ENCODE results near the gene STK16. TPM values are rescaled to one million over a fixed set of nuclear protein-coding genes. Genes with fewer than 3 reads are reported as not detected.

Gene STK16
- total and polyA plus RNA-seq, 2 donors, result 21.4 to 55.1 TPM

DNA sequence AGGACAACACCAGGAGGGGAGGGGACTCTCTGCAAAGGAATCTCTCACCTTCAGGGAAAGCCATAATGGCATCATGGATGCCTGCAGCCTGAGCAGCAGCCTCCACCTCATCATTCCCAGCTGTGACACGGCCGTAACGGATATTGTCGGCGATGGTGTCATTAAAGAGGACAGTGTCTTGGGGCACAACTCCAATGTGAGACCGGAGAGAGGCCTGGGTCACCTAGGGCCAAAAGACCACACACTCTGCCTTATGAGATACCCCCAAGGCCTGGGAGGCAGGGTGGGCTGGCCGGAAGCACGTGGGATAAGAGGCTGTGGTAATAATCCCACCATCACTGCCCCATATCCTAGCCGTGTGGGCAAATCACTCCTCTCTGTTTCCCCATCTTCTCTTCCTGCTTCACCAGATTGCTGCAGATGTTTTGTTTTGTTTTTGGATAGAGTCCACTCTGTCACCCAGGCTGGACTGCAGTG lies 34.4 kb upstream of the STK16 start:
- Histone ChIP-seq H3K9me3 (ENCODE audit: control insufficient read depth in 2 of 2, insufficient read depth in 1 of 2, low read length in 1 of 2) (no peaks in the 10 kb centered on the region), H3K27me3 (ENCODE audit: control insufficient read depth in 2 of 2, insufficient read depth in 1 of 2, low read length in 1 of 2) (no peaks in the 10 kb centered on the region), H3K4me1 (ENCODE audit: control insufficient read depth in 2 of 2, insufficient read depth in 2 of 2, low read length in 2 of 2) (peaks cover 3 to 46% of the 10 kb centered on the region in 2 donors), H3K4me3 (ENCODE audit: low read length in 2 of 2) (no peak overlapping the region), H3K27ac (ENCODE audit: low read depth in 1 of 2, low read length in 1 of 2) (peak overlapping the region in 1 of 2 donors; percentile 43), H3K36me3 (ENCODE audit: control insufficient read depth in 2 of 2, insufficient read depth in 2 of 2, low read length in 1 of 2) (peaks cover 37 to 38% of the 10 kb centered on the region in 2 donors)
- 93% methylated on average over 9 of the region's 9 CpGs for WGBS
- DNase-seq (ENCODE audit: low read depth in 6 of 9, low spot score in 9 of 9), result no peak

DNA sequence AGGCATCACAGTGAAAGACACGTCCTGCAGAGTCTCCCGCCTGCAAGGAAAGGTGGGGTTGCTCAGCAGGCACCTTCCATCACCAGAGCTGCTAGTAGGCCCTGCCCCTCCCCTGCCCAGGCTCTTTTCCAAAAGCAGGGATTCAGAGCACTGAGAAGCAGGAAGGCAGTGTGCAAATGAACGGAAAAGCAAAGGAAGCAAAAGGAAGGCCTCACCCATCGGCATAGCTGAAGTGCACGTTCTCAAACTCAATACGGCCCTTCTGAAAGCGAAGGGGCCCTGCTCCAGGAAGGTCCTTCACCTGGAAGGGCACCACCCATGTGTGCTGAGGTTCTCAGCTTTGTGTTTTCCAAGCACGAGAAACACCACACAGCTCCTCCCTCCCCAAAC lies 32.3 kb upstream of the STK16 start:
- Histone ChIP-seq H3K4me1 (ENCODE audit: control insufficient read depth in 2 of 2, insufficient read depth in 2 of 2, low read length in 2 of 2) (peaks cover 6 to 39% of the 10 kb centered on the region in 2 donors), H3K9me3 (ENCODE audit: control insufficient read depth in 2 of 2, insufficient read depth in 1 of 2, low read length in 1 of 2) (peaks cover 0 to under 1% of the 10 kb centered on the region in 2 donors), H3K27ac (ENCODE audit: low read depth in 1 of 2, low read length in 1 of 2) (no peak overlapping the region), H3K27me3 (ENCODE audit: control insufficient read depth in 2 of 2, insufficient read depth in 1 of 2, low read length in 1 of 2) (peaks cover 0 to 5% of the 10 kb centered on the region in 2 donors), H3K36me3 (ENCODE audit: control insufficient read depth in 2 of 2, insufficient read depth in 2 of 2, low read length in 1 of 2) (peaks cover 32 to 34% of the 10 kb centered on the region in 2 donors), H3K4me3 (ENCODE audit: low read length in 2 of 2) (no peak overlapping the region)
- DNase-seq (ENCODE audit: low read depth in 6 of 9, low spot score in 9 of 9), result no peak
- whole genome bisulfite sequencing, result 99% methylated on average over 8 of the region's 8 CpGs

DNA sequence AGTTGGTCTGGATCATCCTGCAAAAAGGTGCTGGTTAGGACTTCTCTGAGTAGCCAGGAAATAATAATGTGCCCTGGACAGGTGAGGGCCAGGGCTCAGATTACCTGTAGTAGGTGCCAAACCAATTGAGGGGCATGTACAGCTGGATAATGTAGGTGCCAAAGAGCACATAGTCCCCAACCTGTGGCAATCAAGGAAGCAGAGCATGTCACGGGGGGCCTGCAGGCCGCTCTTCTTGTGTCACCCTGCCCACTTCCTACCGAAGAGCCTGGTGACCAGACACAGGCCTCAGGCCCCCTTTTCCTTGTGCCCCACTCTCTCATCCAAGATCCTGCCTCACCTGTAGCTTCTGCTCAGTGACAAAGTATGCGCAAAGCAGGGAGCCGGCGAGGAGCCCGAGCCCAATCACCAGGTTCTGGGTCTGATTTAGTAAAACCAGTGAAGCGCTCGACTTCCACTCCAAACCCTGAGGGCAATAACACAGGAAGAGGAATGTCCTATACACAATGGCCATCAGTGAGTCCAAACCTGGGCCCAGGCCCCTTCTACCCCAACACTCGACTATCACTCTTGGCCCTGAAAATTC lies 31.7 kb upstream of the STK16 start:
- Histone ChIP-seq H3K27me3 (ENCODE audit: control insufficient read depth in 2 of 2, insufficient read depth in 1 of 2, low read length in 1 of 2) (peaks cover 0 to 10% of the 10 kb centered on the region in 2 donors), H3K9me3 (ENCODE audit: control insufficient read depth in 2 of 2, insufficient read depth in 1 of 2, low read length in 1 of 2) (peaks cover 0 to 3% of the 10 kb centered on the region in 2 donors), H3K4me3 (ENCODE audit: low read length in 2 of 2) (no peak overlapping the region), H3K27ac (ENCODE audit: low read depth in 1 of 2, low read length in 1 of 2) (no peak overlapping the region), H3K4me1 (ENCODE audit: control insufficient read depth in 2 of 2, insufficient read depth in 2 of 2, low read length in 2 of 2) (peaks cover 11 to 39% of the 10 kb centered on the region in 2 donors), H3K36me3 (ENCODE audit: control insufficient read depth in 2 of 2, insufficient read depth in 2 of 2, low read length in 1 of 2) (peaks cover 27 to 29% of the 10 kb centered on the region in 2 donors)
- WGBS, result 97% methylated on average over 10 of the region's 10 CpGs
- DNase-seq (ENCODE audit: low read depth in 6 of 9, low spot score in 9 of 9), result no peak

DNA sequence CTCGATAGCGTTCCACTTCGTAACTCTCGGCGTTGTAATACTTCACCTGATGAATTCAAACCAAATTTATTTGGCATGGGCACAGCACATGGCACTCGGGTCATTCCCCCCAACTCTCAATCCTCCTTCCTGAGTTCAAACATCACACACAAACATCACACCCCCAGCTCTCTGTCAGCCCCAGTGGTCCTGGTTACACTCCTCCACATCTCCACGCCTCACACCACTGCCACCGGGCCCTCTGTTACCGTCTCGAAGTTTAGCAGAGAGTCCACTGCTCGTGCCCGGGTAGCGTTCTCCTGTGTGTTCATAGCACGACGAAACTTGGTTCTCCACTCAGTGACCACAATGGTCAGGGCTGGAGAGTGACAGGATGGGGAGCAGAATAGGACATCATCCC lies 31.1 kb upstream of the STK16 start:
- 97% methylated on average over 15 of the region's 15 CpGs for WGBS
- peaks cover 16 to 41% of the 10 kb centered on the region in 2 donors for H3K4me1 ChIP-seq (ENCODE audit: control insufficient read depth in 2 of 2, insufficient read depth in 2 of 2, low read length in 2 of 2)

DNA sequence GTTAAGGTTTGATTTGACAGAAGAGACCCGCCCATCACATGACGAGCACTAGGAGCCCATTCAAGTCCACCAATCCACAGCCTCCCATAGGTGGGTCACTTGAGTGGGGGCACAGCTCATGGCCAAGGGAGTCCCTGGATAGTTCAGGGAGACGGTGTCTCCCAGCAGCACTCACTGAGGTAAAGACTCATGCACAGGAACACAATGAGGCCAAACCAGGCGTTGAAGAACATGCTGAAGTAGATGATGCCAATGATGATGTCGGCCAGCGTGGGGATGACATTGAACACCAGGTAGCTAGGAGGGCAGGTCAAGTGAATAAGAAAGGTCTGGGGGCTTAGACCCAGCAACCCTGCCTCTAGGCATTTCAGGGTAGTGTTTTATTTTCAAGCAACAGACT lies 30.5 kb upstream of the STK16 start:
- Histone ChIP-seq H3K4me3 (ENCODE audit: low read length in 2 of 2) (no peak overlapping the region), H3K27me3 (ENCODE audit: control insufficient read depth in 2 of 2, insufficient read depth in 1 of 2, low read length in 1 of 2) (peaks cover 0 to 12% of the 10 kb centered on the region in 2 donors), H3K9me3 (ENCODE audit: control insufficient read depth in 2 of 2, insufficient read depth in 1 of 2, low read length in 1 of 2) (peaks cover 0 to 3% of the 10 kb centered on the region in 2 donors), H3K36me3 (ENCODE audit: control insufficient read depth in 2 of 2, insufficient read depth in 2 of 2, low read length in 1 of 2) (peaks cover 20% of the 10 kb centered on the region in 2 donors), H3K27ac (ENCODE audit: low read depth in 1 of 2, low read length in 1 of 2) (no peak overlapping the region), H3K4me1 (ENCODE audit: control insufficient read depth in 2 of 2, insufficient read depth in 2 of 2, low read length in 2 of 2) (peaks cover 18 to 39% of the 10 kb centered on the region in 2 donors)
- DNase-seq (ENCODE audit: low read depth in 6 of 9, low spot score in 9 of 9), result no peak
- WGBS, result 97% methylated on average over 6 of the region's 6 CpGs

More for the DNA sequence above, 31.1 kb upstream of the STK16 start:
- Histone ChIP-seq H3K27me3 (ENCODE audit: control insufficient read depth in 2 of 2, insufficient read depth in 1 of 2, low read length in 1 of 2) (peaks cover 0 to 12% of the 10 kb centered on the region in 2 donors), H3K9me3 (ENCODE audit: control insufficient read depth in 2 of 2, insufficient read depth in 1 of 2, low read length in 1 of 2) (peaks cover 0 to 3% of the 10 kb centered on the region in 2 donors), H3K27ac (ENCODE audit: low read depth in 1 of 2, low read length in 1 of 2) (no peak overlapping the region), H3K36me3 (ENCODE audit: control insufficient read depth in 2 of 2, insufficient read depth in 2 of 2, low read length in 1 of 2) (peaks cover 21 to 23% of the 10 kb centered on the region in 2 donors), H3K4me3 (ENCODE audit: low read length in 2 of 2) (no peak overlapping the region)
- DNase-seq (ENCODE audit: low read depth in 6 of 9, low spot score in 9 of 9), result no peak

DNA sequence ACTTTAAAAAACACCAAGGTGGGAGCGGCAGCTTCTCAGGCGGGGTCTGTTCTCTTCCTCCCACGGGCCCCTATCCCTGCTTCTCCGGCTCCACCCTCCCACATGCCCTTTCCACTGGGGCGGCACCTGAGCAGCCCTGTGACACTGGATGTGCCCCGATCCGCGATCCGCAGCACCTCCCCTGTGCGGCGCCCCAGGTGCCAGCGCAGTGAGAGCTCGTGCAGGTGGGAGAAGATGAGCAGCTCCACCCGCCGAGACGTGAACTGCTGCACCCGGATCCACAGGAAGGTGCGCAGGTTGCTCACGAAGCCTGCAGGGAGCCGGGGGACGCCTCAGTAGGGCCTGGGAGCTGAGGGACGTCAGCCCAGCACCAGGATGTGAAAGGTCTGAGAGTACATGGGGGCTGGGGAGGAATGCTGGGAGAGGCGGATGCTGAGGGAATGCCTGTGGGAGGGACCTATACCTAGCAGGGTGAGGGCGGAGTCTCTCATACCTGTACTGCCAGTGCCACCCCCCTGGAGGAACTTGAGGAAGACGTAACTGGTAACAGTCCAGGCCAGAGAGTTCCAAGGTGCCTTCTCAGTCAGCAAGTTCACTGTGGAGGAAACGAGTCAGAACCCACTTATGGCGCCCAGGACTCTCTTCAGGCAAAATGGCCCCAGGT lies 29.3 kb upstream of the STK16 start:
- peaks cover 0 to 3% of the 10 kb centered on the region in 2 donors for H3K9me3 ChIP-seq (ENCODE audit: control insufficient read depth in 2 of 2, insufficient read depth in 1 of 2, low read length in 1 of 2)
- H3K4me1 ChIP-seq (ENCODE audit: control insufficient read depth in 2 of 2, insufficient read depth in 2 of 2, low read length in 2 of 2), result peaks cover 18 to 27% of the 10 kb centered on the region in 2 donors
- 96% methylated on average over 27 of the region's 27 CpGs for WGBS
- H3K36me3 ChIP-seq (ENCODE audit: control insufficient read depth in 2 of 2, insufficient read depth in 2 of 2, low read length in 1 of 2), result peaks cover 22 to 23% of the 10 kb centered on the region in 2 donors
- DNase-seq (ENCODE audit: low read depth in 6 of 9, low spot score in 9 of 9), result no peak
- peaks cover 0 to 12% of the 10 kb centered on the region in 2 donors for H3K27me3 ChIP-seq (ENCODE audit: control insufficient read depth in 2 of 2, insufficient read depth in 1 of 2, low read length in 1 of 2)
- no peak overlapping the region for H3K4me3 ChIP-seq (ENCODE audit: low read length in 2 of 2)
- H3K27ac ChIP-seq (ENCODE audit: low read depth in 1 of 2, low read length in 1 of 2), result no peak overlapping the region

DNA sequence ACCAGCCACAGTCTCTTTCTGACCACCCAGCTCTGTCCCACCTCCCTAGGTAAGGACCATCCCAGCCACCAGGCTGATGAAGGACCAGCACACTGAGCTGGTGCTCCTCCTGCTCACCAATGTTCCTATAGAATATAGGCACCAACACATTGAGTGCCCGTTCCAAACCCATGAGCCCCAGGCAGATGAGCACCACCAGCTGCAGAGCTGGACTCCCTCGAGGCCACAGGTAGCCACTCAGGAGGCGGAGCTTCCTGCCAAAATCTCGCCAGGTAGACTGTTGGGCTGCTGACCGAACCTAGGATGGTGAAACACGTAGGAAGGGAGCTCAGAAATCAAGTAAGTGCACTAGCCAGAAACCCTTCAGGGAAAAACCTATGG lies 28.8 kb upstream of the STK16 start:
- H3K4me1 ChIP-seq (ENCODE audit: control insufficient read depth in 2 of 2, insufficient read depth in 2 of 2, low read length in 2 of 2), result peaks cover 18 to 23% of the 10 kb centered on the region in 2 donors
- H3K36me3 ChIP-seq (ENCODE audit: control insufficient read depth in 2 of 2, insufficient read depth in 2 of 2, low read length in 1 of 2), result peaks cover 26 to 27% of the 10 kb centered on the region in 2 donors
- H3K9me3 ChIP-seq (ENCODE audit: control insufficient read depth in 2 of 2, insufficient read depth in 1 of 2, low read length in 1 of 2), result peaks cover 0 to 3% of the 10 kb centered on the region in 2 donors
- no peak overlapping the region for H3K4me3 ChIP-seq (ENCODE audit: low read length in 2 of 2)
- no peak for DNase-seq (ENCODE audit: low read depth in 6 of 9, low spot score in 9 of 9)
- H3K27ac ChIP-seq (ENCODE audit: low read depth in 1 of 2, low read length in 1 of 2), result no peak overlapping the region
- WGBS, result 94% methylated on average over 6 of the region's 6 CpGs
- H3K27me3 ChIP-seq (ENCODE audit: control insufficient read depth in 2 of 2, insufficient read depth in 1 of 2, low read length in 1 of 2), result peaks cover 0 to 12% of the 10 kb centered on the region in 2 donors

DNA sequence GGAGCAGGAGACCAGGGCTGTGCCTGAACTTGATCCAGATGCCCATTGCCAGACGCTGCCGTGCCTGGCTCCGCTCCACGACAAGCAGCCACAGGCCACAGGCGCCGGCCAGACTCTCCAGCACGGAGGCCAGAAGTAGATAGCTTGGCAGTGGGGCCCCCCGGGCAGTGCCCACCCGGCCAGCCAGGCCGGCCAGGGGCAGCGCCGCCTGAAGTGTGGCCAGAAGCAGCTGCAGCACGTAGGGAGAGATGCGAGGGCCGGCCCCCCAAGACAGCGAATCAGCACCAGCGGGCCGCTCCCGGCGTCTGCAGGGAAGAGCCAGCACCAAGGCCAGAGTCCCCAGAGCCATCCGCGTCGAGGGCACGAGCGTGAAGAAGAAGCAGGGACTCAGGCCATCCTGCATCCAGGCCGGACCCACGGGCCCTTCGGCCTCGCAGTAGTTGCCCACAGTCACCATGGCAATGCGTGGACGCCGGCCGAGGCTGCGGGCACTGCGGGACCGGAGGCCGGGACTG lies 27.0 kb upstream of the STK16 start:
- Histone ChIP-seq H3K36me3 (ENCODE audit: control insufficient read depth in 2 of 2, insufficient read depth in 2 of 2, low read length in 1 of 2) (peaks cover 36 to 45% of the 10 kb centered on the region in 2 donors), H3K27ac (ENCODE audit: low read depth in 1 of 2, low read length in 1 of 2) (peak overlapping the region; percentile 64 to 73), H3K4me1 (ENCODE audit: control insufficient read depth in 2 of 2, insufficient read depth in 2 of 2, low read length in 2 of 2) (peaks cover 18 to 23% of the 10 kb centered on the region in 2 donors), H3K4me3 (ENCODE audit: low read length in 2 of 2) (peak overlapping the region; percentile 48), H3K27me3 (ENCODE audit: control insufficient read depth in 2 of 2, insufficient read depth in 1 of 2, low read length in 1 of 2) (peaks cover 0 to 12% of the 10 kb centered on the region in 2 donors), H3K9me3 (ENCODE audit: control insufficient read depth in 2 of 2, insufficient read depth in 1 of 2, low read length in 1 of 2) (peaks cover 0 to 3% of the 10 kb centered on the region in 2 donors)
- DNase-seq (ENCODE audit: low read depth in 6 of 9, low spot score in 9 of 9), result peak in 1 of 9 donors; percentile 6
- WGBS, result 1% methylated on average over 37 of the region's 37 CpGs
